GM10248 (cell line): ENCODE data around the gene TK1.

ENCODE experiments used
- CTCF ChIA-PET: fragments of 300-600 bp; sonication (Branson Sonifier 250); formaldehyde crosslinking; extraction: SDS; loops from one replicate; lab custom pipeline; 2021; ENCODE audit warnings: antibody characterized with exemption; lab: Yijun Ruan, JAX
- POLR2A ChIA-PET: fragments of 350-650 bp; sonication (Branson Sonifier 250); formaldehyde crosslinking; extraction: SDS; loops from one replicate; lab custom pipeline; 2020; ENCODE audit warnings: antibody characterized with exemption; lab: Yijun Ruan, JAX
- DNase-seq: peaks from one replicate; pipeline ENCODE4 v3.0.0; 2012; ENCODE audit errors: extremely low spot score
- CTCF ChIP-seq: IDR thresholded peaks from 2 replicates; pipeline ENCODE4 v1.5.1; 2012; ENCODE audit warnings: mild to moderate bottlenecking, low read depth; ENCODE audit errors: extremely low read depth, missing control alignments, control extremely low read depth

Gene TK1

GRCh38 chr17:78208486-78208885, 21.6 kb upstream of the TK1 start:
- CTCF ChIA-PET, result no interaction called here
- no peak for DNase-seq
- TF ChIP-seq CTCF, result no peak
- POLR2A ChIA-PET, result no interaction called here

GRCh38 chr17:78206298-78206697, 19.4 kb upstream of the TK1 start:
- ChIA-PET CTCF (no interaction called here), POLR2A (no interaction called here)
- DNase-seq, result no peak
- peak; percentile 22 for TF ChIP-seq CTCF

DNA sequence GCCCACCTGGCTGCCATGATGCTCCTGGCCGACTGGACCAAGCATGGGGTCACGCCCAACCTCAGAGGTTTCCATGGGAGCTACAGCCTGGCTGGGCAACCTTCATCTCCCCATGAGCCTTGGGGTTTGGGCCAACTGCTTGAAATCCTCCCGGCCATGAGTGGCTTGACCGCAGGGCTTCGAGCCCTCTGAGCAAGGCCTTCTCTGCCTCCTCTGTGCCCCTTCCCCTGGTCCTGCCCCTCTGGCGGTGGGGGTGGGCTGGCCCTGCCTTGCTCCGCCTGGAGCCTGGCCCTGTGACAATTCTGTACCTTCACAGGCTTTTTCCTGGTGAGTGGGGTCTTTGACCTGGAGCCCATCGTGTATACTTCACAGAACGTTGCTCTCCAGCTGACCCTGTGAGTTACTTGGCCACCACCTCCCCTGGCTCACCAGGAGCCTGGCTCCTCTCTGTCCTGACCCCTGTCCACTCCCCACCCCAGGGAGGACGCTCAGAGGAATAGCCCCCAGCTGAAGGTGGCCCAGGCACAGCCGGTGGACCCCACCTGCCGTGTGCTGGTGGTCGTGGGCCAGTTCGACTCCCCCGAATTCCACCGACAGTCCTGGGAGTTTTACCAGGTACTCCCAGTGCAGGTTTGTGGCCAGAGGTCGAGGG, 18.4 kb upstream of the TK1 start:
- no peak for DNase-seq
- ChIA-PET POLR2A (no interaction called here), CTCF (no interaction called here)
- TF ChIP-seq CTCF, result no peak

- no peak for TF ChIP-seq CTCF
- CTCF ChIA-PET, result no interaction called here
- no peak for DNase-seq
- POLR2A ChIA-PET, result no interaction called here
These were observed 17.7 kb upstream of the TK1 start for GRCh38 chr17:78204387-78205123.

DNA sequence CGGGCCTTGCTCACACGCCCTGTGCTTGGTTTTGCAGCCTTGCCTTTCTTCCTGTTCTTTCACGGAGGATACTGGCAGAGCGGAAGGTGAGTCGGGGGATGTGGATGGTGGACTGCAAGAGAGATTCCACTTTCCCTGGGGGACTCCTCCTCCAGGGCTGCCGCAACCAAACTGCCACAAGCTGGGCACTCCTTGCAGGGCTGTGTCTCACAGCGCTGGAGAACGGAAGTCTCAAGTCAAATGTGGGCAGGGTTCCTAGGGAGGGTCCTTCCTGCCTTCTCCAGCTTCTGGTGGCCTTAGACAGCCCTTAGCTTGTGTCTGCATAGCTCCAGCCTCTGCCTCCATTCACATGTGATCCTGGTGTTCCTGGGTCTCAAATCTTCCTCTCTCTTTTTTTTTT, 15.8 kb upstream of the TK1 start:
- ChIA-PET CTCF (interaction anchor here (1.2 to 1.7 kb wide), 3 partner anchors 16 to 65 kb away, joined by 3 read pairs; partner anchors contain the start of gene TK1), POLR2A (interaction anchor here (0.6 kb wide), 1 partner anchor 22 kb away, joined by 8 read pairs; no protein-coding TSS in a partner anchor)
- no peak for TF ChIP-seq CTCF
- no peak for DNase-seq

DNA sequence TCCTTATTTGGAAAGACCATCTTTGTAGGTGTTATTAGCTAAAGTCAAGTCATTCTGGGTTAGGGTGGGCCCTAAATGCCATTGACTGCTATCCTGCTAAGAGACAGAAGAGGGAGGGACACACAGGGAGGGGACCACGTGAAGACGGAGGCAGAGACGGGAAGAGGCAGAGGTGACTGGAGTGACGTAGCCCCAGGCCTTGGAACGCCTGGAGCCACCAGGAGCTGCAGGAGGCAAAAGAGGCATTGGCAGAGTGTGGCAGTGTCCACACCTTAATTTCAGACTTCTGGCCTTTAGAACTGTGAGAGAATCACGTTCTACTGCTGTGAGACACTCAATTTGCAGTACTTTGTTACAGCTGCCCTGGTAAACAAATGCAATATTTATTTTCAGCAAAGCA, 13.6 kb upstream of the TK1 start:
- POLR2A ChIA-PET, result no interaction called here
- CTCF ChIA-PET, result interaction anchor here (2.5 to 3.7 kb wide), 3 partner anchors 24 to 115 kb away, joined by 9 to 14 read pairs (median 11); no protein-coding TSS in a partner anchor
- DNase-seq, result no peak
- TF ChIP-seq CTCF, result no peak
